Muscle layer of colon (tissue), 2 donors: Measurements from ENCODE around the gene ZNF284.
A peak's percentile ranks its signal among the peaks of the same experiment; 100 is the strongest.

Source experiments
- H3K27ac ChIP-seq: one replicate; pipeline ENCODE4 v1.7.0; 2013; ENCODE audit warnings: low read depth, mild to moderate bottlenecking, low read length, moderate library complexity
- H3K27me3 ChIP-seq, 2 donors: one replicate each; pipeline ENCODE4 v1.7.0; 2013; ENCODE audit warnings: low read length in 2 of 2, mild to moderate bottlenecking in 2 of 2; ENCODE audit not compliant: insufficient read depth in 2 of 2, control insufficient read depth in 1 of 2
- H3K36me3 ChIP-seq: one replicate; pipeline ENCODE4 v1.7.0; 2013; ENCODE audit warnings: mild to moderate bottlenecking, low read length; ENCODE audit not compliant: insufficient read depth
- H3K4me1 ChIP-seq: one replicate; pipeline ENCODE4 v1.7.0; 2013; ENCODE audit warnings: mild to moderate bottlenecking, low read length; ENCODE audit not compliant: insufficient read depth
- H3K4me3 ChIP-seq, 2 donors: one replicate each; pipeline ENCODE4 v1.7.0; 2013; ENCODE audit warnings: low read length in 2 of 2, low read depth in 1 of 2, mild to moderate bottlenecking in 1 of 2, moderate library complexity in 1 of 2
- H3K9ac ChIP-seq: one replicate; pipeline ENCODE4 v1.7.0; 2013; ENCODE audit warnings: low read length
- H3K9me3 ChIP-seq: one replicate; pipeline ENCODE4 v1.7.0; 2013; ENCODE audit warnings: mild to moderate bottlenecking, low read length
- donor health status: abdominal sarcoma.
- donor health status: Adenocarcinoma of cecum.

The ZNF284 gene

DNA sequence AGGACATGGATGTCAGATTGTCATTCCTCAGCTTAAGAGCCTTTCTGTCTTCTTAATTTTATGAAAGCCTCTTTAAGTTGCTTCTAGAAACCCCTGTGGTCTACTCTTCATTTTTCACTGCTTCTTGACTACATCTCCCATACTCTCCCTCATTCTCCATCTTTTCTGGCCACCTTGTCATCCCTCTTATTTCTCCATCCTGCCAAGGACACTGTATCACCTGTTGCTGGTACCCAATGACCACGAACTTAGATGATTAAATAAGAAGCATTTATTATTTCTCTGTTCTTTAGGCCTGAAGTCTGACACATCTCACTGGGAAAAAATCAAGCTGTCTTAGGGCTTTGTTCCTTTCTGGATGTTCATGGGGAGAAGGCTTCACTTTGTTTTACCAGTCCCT is 10.9 kb upstream of the ZNF284 start:
- Histone ChIP-seq H3K9ac (no peak overlapping the region), H3K9me3 (peaks cover 12% of the 10 kb centered on the region), H3K4me3 (no peak overlapping the region), H3K27me3 (no peaks in the 10 kb centered on the region), H3K36me3 (peaks cover 70% of the 10 kb centered on the region), H3K4me1 (no peaks in the 10 kb centered on the region), H3K27ac (no peak overlapping the region)

GRCh38 chr19:44066305-44066704 is 5.7 kb upstream of the ZNF284 start:
- H3K27me3 ChIP-seq, result no peaks in the 10 kb centered on the region
- peaks cover 26% of the 10 kb centered on the region for H3K9me3 ChIP-seq
- peaks cover 41% of the 10 kb centered on the region for H3K36me3 ChIP-seq
- no peak overlapping the region for H3K27ac ChIP-seq
- H3K4me3 ChIP-seq, result peak overlapping the region in 1 of 2 donors; percentile 9
- no peak overlapping the region for H3K9ac ChIP-seq
- no peaks in the 10 kb centered on the region for H3K4me1 ChIP-seq

DNA sequence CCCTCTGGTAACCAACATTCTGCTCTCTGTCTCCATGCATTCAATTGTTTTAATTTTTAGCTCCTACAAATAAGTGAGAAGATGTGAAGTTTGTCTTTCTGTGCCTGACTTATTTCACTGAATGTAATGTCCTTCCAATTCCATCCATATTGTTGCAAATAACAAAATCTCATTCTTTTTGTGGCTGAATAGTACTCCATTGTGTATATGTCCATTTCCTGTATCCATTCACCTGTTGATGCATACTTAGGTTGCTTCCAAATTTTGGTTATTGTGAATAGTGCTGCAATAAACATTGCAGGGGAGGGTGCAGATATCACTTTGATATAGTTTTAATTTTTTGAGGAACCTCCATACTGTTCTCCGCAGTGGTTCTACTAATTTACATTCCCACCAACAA is 2.5 kb upstream of the ZNF284 start:
- Histone ChIP-seq H3K4me1 (peaks cover 3% of the 10 kb centered on the region), H3K9me3 (peaks cover 25% of the 10 kb centered on the region), H3K36me3 (peaks cover 19% of the 10 kb centered on the region), H3K27ac (no peak overlapping the region), H3K27me3 (no peaks in the 10 kb centered on the region), H3K4me3 (no peak overlapping the region), H3K9ac (no peak overlapping the region)

DNA sequence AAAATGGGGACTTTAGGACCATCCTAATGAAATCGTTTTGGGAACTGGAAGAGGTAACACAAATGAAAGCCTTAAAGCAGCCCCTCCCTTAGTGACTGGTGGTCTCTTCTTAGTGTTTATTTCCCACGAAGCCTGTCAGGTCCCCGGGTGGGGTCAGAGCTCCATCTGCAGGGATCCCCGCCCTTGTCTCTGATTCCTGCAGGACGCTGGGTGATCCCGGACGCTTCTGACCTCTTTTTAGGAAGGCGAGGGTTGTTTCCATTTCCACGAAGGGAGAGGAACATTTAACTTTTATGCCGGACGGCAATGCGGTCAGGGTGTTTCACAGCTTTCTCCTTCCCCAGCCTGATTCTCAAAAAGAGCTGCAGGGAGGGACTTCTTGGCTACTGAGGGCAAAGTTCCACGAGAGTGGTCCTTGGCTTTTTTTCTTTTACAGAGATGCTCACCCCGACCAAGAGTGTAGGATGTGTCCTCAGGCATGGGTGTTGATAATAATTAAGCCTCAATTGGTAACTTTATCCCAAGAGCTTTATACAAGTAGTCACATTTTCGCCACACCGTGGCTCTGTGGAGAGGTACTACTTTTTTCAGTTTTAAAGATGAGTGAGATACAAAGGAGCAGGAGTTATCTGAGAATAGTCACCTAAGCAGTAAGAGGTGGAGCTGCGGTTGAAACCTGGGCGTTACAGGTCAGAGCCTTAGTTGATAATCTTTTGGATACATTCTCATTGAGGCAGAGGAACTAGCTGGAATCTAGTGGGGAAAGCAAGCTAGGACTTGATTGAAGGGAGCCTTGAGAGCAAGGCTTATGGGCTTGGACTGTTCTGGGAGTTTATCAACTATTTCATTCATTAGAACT is 813 bp downstream of the ZNF284 start:
- H3K27me3 ChIP-seq, result no peaks in the 10 kb centered on the region
- H3K27ac ChIP-seq, result peak overlapping the region; percentile 62
- peak overlapping the region; percentile 56 for H3K9ac ChIP-seq
- H3K9me3 ChIP-seq, result peaks cover 3% of the 10 kb centered on the region
- H3K36me3 ChIP-seq, result peaks cover 3% of the 10 kb centered on the region
- H3K4me1 ChIP-seq, result peaks cover 3% of the 10 kb centered on the region
- H3K4me3 ChIP-seq, result peak overlapping the region; percentile 82 to 92

DNA sequence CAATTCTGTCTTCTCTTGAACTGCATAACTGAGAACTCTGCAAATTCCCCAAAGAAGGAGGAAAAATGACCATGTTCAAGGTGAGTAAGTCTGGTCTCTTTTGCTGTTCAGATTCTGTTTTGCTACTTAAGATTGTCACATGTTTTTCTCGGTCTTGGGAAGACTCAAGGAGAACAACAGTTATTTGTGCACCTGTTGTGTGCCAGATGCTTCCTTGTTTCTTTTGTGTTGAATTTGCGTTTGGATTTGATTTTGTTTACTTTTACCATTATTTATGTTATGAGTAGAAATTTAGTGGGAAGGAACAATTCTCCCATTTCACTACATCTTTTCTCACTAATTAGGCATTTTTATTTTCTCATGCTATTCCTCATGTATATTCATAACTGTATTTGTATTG is 4.4 kb downstream of the ZNF284 start:
- Histone ChIP-seq H3K4me1 (peaks cover 3% of the 10 kb centered on the region), H3K36me3 (peaks cover 11% of the 10 kb centered on the region), H3K27me3 (no peaks in the 10 kb centered on the region), H3K9me3 (no peaks in the 10 kb centered on the region), H3K4me3 (no peak overlapping the region), H3K27ac (no peak overlapping the region), H3K9ac (no peak overlapping the region)

GRCh38 chr19:44092108-44092507 is 20.1 kb downstream of the ZNF284 start:
- Histone ChIP-seq H3K4me1 (peaks cover 5% of the 10 kb centered on the region), H3K27me3 (no peaks in the 10 kb centered on the region), H3K9me3 (no peaks in the 10 kb centered on the region), H3K27ac (no peak overlapping the region), H3K4me3 (no peak overlapping the region), H3K36me3 (peaks cover 4% of the 10 kb centered on the region), H3K9ac (no peak overlapping the region)

GRCh38 chr19:44093931-44094765 is 22.2 kb downstream of the ZNF284 start, which contains the start of gene ZNF224:
Gene ZNF224, plus strand, starts transcription at chr19:44094361. Its CDS starts 3,513 bp downstream, at chr19:44097874.
- peaks cover 5% of the 10 kb centered on the region for H3K4me1 ChIP-seq
- H3K27me3 ChIP-seq, result no peaks in the 10 kb centered on the region
- H3K36me3 ChIP-seq, result peaks cover 20% of the 10 kb centered on the region
- H3K27ac ChIP-seq, result peak within 1 kb of the TSS; percentile 53
- H3K9me3 ChIP-seq, result no peaks in the 10 kb centered on the region
- H3K9ac ChIP-seq, result peak within 1 kb of the TSS; percentile 93
- H3K4me3 ChIP-seq, result peak within 1 kb of the TSS; percentile 88 to 93

DNA sequence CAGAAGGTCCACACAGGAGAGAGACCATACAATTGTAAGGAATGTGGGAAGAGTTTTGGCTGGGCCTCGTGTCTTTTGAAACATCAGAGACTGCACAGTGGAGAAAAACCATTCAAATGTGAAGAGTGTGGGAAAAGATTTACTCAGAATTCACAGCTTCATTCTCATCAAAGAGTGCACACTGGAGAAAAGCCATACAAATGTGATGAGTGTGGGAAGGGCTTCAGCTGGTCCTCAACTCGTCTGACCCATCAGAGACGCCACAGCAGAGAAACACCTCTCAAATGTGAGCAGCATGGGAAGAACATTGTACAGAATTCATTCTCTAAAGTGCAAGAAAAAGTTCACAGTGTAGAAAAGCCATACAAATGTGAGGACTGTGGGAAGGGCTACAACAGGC is 35.8 kb downstream of the ZNF284 start:
- Histone ChIP-seq H3K4me3 (peak overlapping the region; percentile 11 to 29), H3K27me3 (no peaks in the 10 kb centered on the region), H3K27ac (no peak overlapping the region), H3K36me3 (peaks cover 34% of the 10 kb centered on the region), H3K9ac (no peak overlapping the region), H3K4me1 (peaks cover 7% of the 10 kb centered on the region), H3K9me3 (peaks cover 36% of the 10 kb centered on the region)

GRCh38 chr19:44109458-44109857 is 37.5 kb downstream of the ZNF284 start:
- Histone ChIP-seq H3K9me3 (peaks cover 36% of the 10 kb centered on the region), H3K27me3 (no peaks in the 10 kb centered on the region), H3K36me3 (peaks cover 17% of the 10 kb centered on the region), H3K9ac (no peak overlapping the region), H3K27ac (no peak overlapping the region), H3K4me1 (peaks cover 12% of the 10 kb centered on the region), H3K4me3 (no peak overlapping the region)

DNA sequence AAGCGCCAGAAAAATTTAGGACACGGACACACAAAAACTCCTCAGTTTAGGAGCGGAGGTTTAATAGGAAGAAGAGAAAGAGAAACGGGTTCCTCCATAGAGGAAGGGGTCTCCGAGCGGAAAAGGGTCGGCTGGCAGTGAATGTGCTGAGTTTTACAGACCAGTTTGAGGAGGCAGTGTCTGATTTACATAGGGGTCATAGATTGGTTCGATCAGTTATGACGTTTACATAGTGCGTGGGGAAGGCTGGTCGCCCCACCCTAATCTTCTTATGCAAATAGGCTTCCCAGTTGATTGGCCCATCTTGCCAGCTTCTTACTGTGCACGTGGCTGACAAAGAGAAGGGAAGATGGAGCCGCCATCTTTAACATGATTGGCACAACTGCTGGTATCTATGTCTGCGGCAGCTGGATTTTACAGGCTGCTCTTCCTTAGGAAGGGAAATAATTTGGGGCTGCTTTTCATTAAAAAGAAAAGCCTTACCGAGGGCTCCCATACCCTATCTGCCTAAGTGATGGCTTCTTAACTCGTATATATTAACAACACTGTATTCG is 40.0 kb downstream of the ZNF284 start:
- Histone ChIP-seq H3K27ac (no peak overlapping the region), H3K4me1 (peaks cover 13% of the 10 kb centered on the region), H3K27me3 (no peaks in the 10 kb centered on the region), H3K4me3 (peak overlapping the region in 1 of 2 donors; percentile 86), H3K36me3 (peaks cover 17% of the 10 kb centered on the region), H3K9me3 (peaks cover 21% of the 10 kb centered on the region), H3K9ac (no peak overlapping the region)

GRCh38 chr19:44112802-44113137 is 40.8 kb downstream of the ZNF284 start:
- H3K36me3 ChIP-seq, result peaks cover 11% of the 10 kb centered on the region
- H3K27me3 ChIP-seq, result no peaks in the 10 kb centered on the region
- H3K4me1 ChIP-seq, result peaks cover 13% of the 10 kb centered on the region
- H3K4me3 ChIP-seq, result peak overlapping the region; percentile 72 to 86
- peak overlapping the region; percentile 93 for H3K9ac ChIP-seq
- peaks cover 13% of the 10 kb centered on the region for H3K9me3 ChIP-seq
- H3K27ac ChIP-seq, result no peak overlapping the region
